Measurements from ENCODE around the gene EDEM2.
"Not testable (repeated sequence)": the region's sequence is repeated elsewhere in the genome, so short reads cannot be mapped to it uniquely, and the experiment has no call there.

The EDEM2 gene

GRCh38 chr20:35087791-35088190 is 59.3 kb downstream of the EDEM2 start:
- DNase-seq (ENCODE audit: low spot score), result no peak

- no peak for DNase-seq (ENCODE audit: low spot score)
Observed at GRCh38 chr20:35087355-35087754, 59.8 kb downstream of the EDEM2 start.

GRCh38 chr20:35085477-35086225 is 61.5 kb downstream of the EDEM2 start:
- DNase-seq (ENCODE audit: low spot score), result no peak

GRCh38 chr20:35084998-35085397 is 62.1 kb downstream of the EDEM2 start:
- DNase-seq (ENCODE audit: low spot score), result no peak

GRCh38 chr20:35080348-35080642 is 66.8 kb downstream of the EDEM2 start:
- DNase-seq (ENCODE audit: low spot score), result not testable (repeated sequence)

GRCh38 chr20:35079472-35080347 is 67.4 kb downstream of the EDEM2 start:
- DNase-seq (ENCODE audit: low spot score), result no peak

- no peak for DNase-seq (ENCODE audit: low spot score)
Observed at GRCh38 chr20:35077872-35078271, 69.3 kb downstream of the EDEM2 start.

- no peak for DNase-seq (ENCODE audit: low spot score)
Observed at GRCh38 chr20:35077341-35077740, 69.8 kb downstream of the EDEM2 start.

- not testable (repeated sequence) for DNase-seq (ENCODE audit: low spot score)
Observed at GRCh38 chr20:35071436-35072153, 75.5 kb downstream of the EDEM2 start.

- DNase-seq (ENCODE audit: low spot score), result no peak
Observed at GRCh38 chr20:35066194-35066593, 80.9 kb downstream of the EDEM2 start.

All from LoVo (cell line).